ENCODE data around the gene ADAMTS16.

- TF ChIP-seq, protein P1, sequence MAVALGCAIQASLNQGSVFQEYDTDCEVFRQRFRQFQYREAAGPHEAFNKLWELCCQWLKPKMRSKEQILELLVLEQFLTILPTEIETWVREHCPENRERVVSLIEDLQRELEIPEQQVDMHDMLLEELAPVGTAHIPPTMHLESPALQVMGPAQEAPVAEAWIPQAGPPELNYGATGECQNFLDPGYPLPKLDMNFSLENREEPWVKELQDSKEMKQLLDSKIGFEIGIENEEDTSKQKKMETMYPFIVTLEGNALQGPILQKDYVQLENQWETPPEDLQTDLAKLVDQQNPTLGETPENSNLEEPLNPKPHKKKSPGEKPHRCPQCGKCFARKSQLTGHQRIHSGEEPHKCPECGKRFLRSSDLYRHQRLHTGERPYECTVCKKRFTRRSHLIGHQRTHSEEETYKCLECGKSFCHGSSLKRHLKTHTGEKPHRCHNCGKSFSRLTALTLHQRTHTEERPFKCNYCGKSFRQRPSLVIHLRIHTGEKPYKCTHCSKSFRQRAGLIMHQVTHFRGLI (CRISPR knock-in tag; IDR thresholded peaks at IDR 0.05), result no peak
- no peak for TF ChIP-seq JUN (IDR thresholded peaks at IDR 0.05; ENCODE audit: borderline replicate concordance, low read depth, low read length)
- no peak for TF ChIP-seq JUN (CRISPR knock-in tag; IDR thresholded peaks at IDR 0.05; ENCODE audit: borderline replicate concordance)
- TF ChIP-seq TARDBP (IDR thresholded peaks at IDR 0.05), result no peak
- TF ChIP-seq MTA3 (IDR thresholded peaks at IDR 0.05; ENCODE audit: borderline replicate concordance), result no peak
- no peak for TF ChIP-seq ZNF696 (CRISPR knock-in tag; conservative IDR thresholded peaks at IDR 0.05)
- TF ChIP-seq RERE (CRISPR knock-in tag; IDR thresholded peaks at IDR 0.05; ENCODE audit: borderline replicate concordance), result no peak
- TF ChIP-seq STAT5B (CRISPR knock-in tag; IDR thresholded peaks at IDR 0.05), result no peak
- no peak for TF ChIP-seq CTCF (IDR thresholded peaks at IDR 0.05 in 2 of 3, conservative IDR thresholded peaks at IDR 0.05 in 1 of 3; ENCODE audit: insufficient read depth in 2 of 3, low read depth in 1 of 3, low read length in 3 of 3)
- no peak for TF ChIP-seq ZNF592 (IDR thresholded peaks at IDR 0.05)
- no peak for TF ChIP-seq MYC (IDR thresholded peaks at IDR 0.05; ENCODE audit: low read depth, low read length)
- TF ChIP-seq MYC (CRISPR knock-in tag; IDR thresholded peaks at IDR 0.05; ENCODE audit: borderline replicate concordance, low read depth), result no peak
- TF ChIP-seq, protein P2, sequence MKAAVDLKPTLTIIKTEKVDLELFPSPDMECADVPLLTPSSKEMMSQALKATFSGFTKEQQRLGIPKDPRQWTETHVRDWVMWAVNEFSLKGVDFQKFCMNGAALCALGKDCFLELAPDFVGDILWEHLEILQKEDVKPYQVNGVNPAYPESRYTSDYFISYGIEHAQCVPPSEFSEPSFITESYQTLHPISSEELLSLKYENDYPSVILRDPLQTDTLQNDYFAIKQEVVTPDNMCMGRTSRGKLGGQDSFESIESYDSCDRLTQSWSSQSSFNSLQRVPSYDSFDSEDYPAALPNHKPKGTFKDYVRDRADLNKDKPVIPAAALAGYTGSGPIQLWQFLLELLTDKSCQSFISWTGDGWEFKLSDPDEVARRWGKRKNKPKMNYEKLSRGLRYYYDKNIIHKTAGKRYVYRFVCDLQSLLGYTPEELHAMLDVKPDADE (conservative IDR thresholded peaks at IDR 0.05; ENCODE audit: control insufficient read depth, low read depth, low read length), result no peak
- TF ChIP-seq CBFA2T3 (IDR thresholded peaks at IDR 0.05), result no peak
- no peak for TF ChIP-seq TEAD4 (IDR thresholded peaks at IDR 0.05; ENCODE audit: low read length)
- TF ChIP-seq TEAD4 (CRISPR knock-in tag; IDR thresholded peaks at IDR 0.05; ENCODE audit: borderline replicate concordance), result no peak
Measured at GRCh38 chr5:5309645-5310044, 169.5 kb downstream of the ADAMTS16 start.
